ENCODE measurements around the gene SEPTIN2. TPM values are rescaled to one million over a fixed set of nuclear protein-coding genes. Genes with fewer than 3 reads are reported as not detected.

The SEPTIN2 gene
- total and polyA plus RNA-seq, 2 experiments from 2014 or later = 227 to 393 TPM

Other genes with a start within 250 kb of the SEPTIN2 start
- gene MTERF4, start 213.6 kb upstream of the SEPTIN2 start, total RNA-seq (2014; rRNA removed; shearing (Covaris generic)) = 58.0 and 63.6 TPM in 2 replicates
- gene MTERF4, start 213.6 kb upstream of the SEPTIN2 start, polyA plus RNA-seq (2016; fragmentation: Nextera tagmentation; extraction: Ambion mirVana) = 15.3 and 15.7 TPM in 2 replicates
- gene PASK, start 166.5 kb upstream of the SEPTIN2 start, total RNA-seq (2014; rRNA removed; shearing (Covaris generic)) = 37.6 and 38.4 TPM in 2 replicates
- 12.4 and 12.5 TPM in 2 replicates for gene PASK, start 166.5 kb upstream of the SEPTIN2 start, polyA plus RNA-seq (2016; fragmentation: Nextera tagmentation; extraction: Ambion mirVana)
- 48.2 and 60.2 TPM in 2 replicates for gene PPP1R7, start 165.5 kb upstream of the SEPTIN2 start, total RNA-seq (2014; rRNA removed; shearing (Covaris generic))
- 94.3 and 98.6 TPM in 2 replicates for gene PPP1R7, start 165.5 kb upstream of the SEPTIN2 start, polyA plus RNA-seq (2016; fragmentation: Nextera tagmentation; extraction: Ambion mirVana)
- gene ANO7, start 127.2 kb upstream of the SEPTIN2 start, total RNA-seq (2014; rRNA removed; shearing (Covaris generic)) = 3.3 and 5.1 TPM in 2 replicates
- gene ANO7, start 127.2 kb upstream of the SEPTIN2 start, polyA plus RNA-seq (2016; fragmentation: Nextera tagmentation; extraction: Ambion mirVana) = 3.6 and 4.0 TPM in 2 replicates
- 306 and 312 TPM in 2 replicates for gene HDLBP, start 253 bp upstream of the SEPTIN2 start, total RNA-seq (2014; rRNA removed; shearing (Covaris generic))
- 218 and 230 TPM in 2 replicates for gene HDLBP, start 253 bp upstream of the SEPTIN2 start, polyA plus RNA-seq (2016; fragmentation: Nextera tagmentation; extraction: Ambion mirVana)
- 22.6 and 26.8 TPM in 2 replicates for gene FARP2, start 40.4 kb downstream of the SEPTIN2 start, total RNA-seq (2014; rRNA removed; shearing (Covaris generic))
- 13.9 and 16.0 TPM in 2 replicates for gene FARP2, start 40.4 kb downstream of the SEPTIN2 start, polyA plus RNA-seq (2016; fragmentation: Nextera tagmentation; extraction: Ambion mirVana)
- gene STK25, start 192.7 kb downstream of the SEPTIN2 start, total RNA-seq (2014; rRNA removed; shearing (Covaris generic)) = 275 and 304 TPM in 2 replicates
- gene STK25, start 192.7 kb downstream of the SEPTIN2 start, polyA plus RNA-seq (2016; fragmentation: Nextera tagmentation; extraction: Ambion mirVana) = 125 and 142 TPM in 2 replicates
- gene BOK, start 242.8 kb downstream of the SEPTIN2 start, total RNA-seq (2014; rRNA removed; shearing (Covaris generic)) = 33.4 and 36.7 TPM in 2 replicates
- 13.5 and 13.6 TPM in 2 replicates for gene BOK, start 242.8 kb downstream of the SEPTIN2 start, polyA plus RNA-seq (2016; fragmentation: Nextera tagmentation; extraction: Ambion mirVana)

All from GM23338 (cell line).